Right lung (tissue), 5 donors: ENCODE data around the gene YWHAG. TPM values are rescaled to one million over a fixed set of nuclear protein-coding genes. Genes with fewer than 3 reads are reported as not detected.

ENCODE experiments used
- polyA plus RNA-seq, 5 donors: library from polyadenylated mRNA; unstranded; fragments of 120-200 nt; gene quantifications; one replicate each; pipeline versions ENCODE4 v1.2.1 to v1.2.3, GENCODE V29; 2013; ENCODE audit warnings: inconsistent platforms in 1 of 5, low replicate concordance in 1 of 5; ENCODE audit not compliant: insufficient read length in 5 of 5, insufficient read depth in 1 of 5

The YWHAG gene
- polyA plus RNA-seq, 5 donors: 92.9 to 109 (median 103) TPM

Other genes with a start within 250 kb of the YWHAG start
- under 1 TPM; 0.40 to 0.82 (median 0.60) TPM for gene SRRM3, start 157.1 kb downstream of the YWHAG start, polyA plus RNA-seq
- 100 to 1,000 TPM; 197 to 594 (median 269) TPM for gene HSPB1, start 56.3 kb downstream of the YWHAG start, polyA plus RNA-seq
- gene SSC4D, start 50.7 kb upstream of the YWHAG start, polyA plus RNA-seq: 1 to 10 TPM in 4 of 5 donors, under 1 TPM in 1; 0.99 to 2.0 (median 1.6) TPM
- gene ZP3, start 66.0 kb upstream of the YWHAG start, polyA plus RNA-seq: 10 to 100 TPM in 1 of 5 donors, 1 to 10 TPM in 4; 2.0 to 12.7 (median 2.3) TPM
- gene DTX2, start 102.7 kb upstream of the YWHAG start, polyA plus RNA-seq: 10 to 100 TPM in 3 of 5 donors, 1 to 10 TPM in 2; 8.3 to 13.9 (median 11.0) TPM
- 10 to 100 TPM in 4 of 5 donors, 1 to 10 TPM in 1; 6.8 to 56.1 (median 18.0) TPM for gene UPK3B, start 151.6 kb upstream of the YWHAG start, polyA plus RNA-seq
- gene SPDYE16, start 184.3 kb upstream of the YWHAG start, polyA plus RNA-seq: 1 to 10 TPM; 2.6 to 5.3 (median 4.1) TPM